ENCODE measurements around the gene SEPTIN8. TPM values are rescaled to one million over a fixed set of nuclear protein-coding genes. Genes with fewer than 3 reads are reported as not detected.

Gene SEPTIN8
- total and polyA plus RNA-seq, 2 of the 13 experiments (the other 11 are each of a cell fraction or from before 2014, with no cell fraction given) = 41.4 to 49.9 TPM

- TF ChIP-seq ZBTB20 (CRISPR knock-in tag; IDR thresholded peaks at IDR 0.05; ENCODE audit: borderline replicate concordance, low read depth) (no peak), USF2 (IDR thresholded peaks at IDR 0.05; ENCODE audit: low read depth, low read length) (no peak), USF2 (CRISPR knock-in tag; IDR thresholded peaks at IDR 0.05; ENCODE audit: borderline replicate concordance) (no peak), TBX3 (IDR thresholded peaks at IDR 0.05; ENCODE audit: borderline replicate concordance) (no peak), KDM2A (CRISPR knock-in tag; IDR thresholded peaks at IDR 0.05; ENCODE audit: borderline replicate concordance, low read depth) (no peak), NFE2L1 (CRISPR knock-in tag; IDR thresholded peaks at IDR 0.05; ENCODE audit: borderline replicate concordance) (no peak), EHMT2 (IDR thresholded peaks at IDR 0.05; ENCODE audit: borderline replicate concordance, low read depth, low read length) (no peak)
- TF ChIP-seq, protein P1, sequence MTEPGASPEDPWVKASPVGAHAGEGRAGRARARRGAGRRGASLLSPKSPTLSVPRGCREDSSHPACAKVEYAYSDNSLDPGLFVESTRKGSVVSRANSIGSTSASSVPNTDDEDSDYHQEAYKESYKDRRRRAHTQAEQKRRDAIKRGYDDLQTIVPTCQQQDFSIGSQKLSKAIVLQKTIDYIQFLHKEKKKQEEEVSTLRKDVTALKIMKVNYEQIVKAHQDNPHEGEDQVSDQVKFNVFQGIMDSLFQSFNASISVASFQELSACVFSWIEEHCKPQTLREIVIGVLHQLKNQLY (CRISPR knock-in tag; IDR thresholded peaks at IDR 0.05) = no peak
- TF ChIP-seq, protein P2, sequence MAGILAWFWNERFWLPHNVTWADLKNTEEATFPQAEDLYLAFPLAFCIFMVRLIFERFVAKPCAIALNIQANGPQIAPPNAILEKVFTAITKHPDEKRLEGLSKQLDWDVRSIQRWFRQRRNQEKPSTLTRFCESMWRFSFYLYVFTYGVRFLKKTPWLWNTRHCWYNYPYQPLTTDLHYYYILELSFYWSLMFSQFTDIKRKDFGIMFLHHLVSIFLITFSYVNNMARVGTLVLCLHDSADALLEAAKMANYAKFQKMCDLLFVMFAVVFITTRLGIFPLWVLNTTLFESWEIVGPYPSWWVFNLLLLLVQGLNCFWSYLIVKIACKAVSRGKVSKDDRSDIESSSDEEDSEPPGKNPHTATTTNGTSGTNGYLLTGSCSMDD (CRISPR knock-in tag; IDR thresholded peaks at IDR 0.05) = no peak
Measured at GRCh38 chr5:132787076-132787475, 10.0 kb upstream of the SEPTIN8 start (continued).

DNA sequence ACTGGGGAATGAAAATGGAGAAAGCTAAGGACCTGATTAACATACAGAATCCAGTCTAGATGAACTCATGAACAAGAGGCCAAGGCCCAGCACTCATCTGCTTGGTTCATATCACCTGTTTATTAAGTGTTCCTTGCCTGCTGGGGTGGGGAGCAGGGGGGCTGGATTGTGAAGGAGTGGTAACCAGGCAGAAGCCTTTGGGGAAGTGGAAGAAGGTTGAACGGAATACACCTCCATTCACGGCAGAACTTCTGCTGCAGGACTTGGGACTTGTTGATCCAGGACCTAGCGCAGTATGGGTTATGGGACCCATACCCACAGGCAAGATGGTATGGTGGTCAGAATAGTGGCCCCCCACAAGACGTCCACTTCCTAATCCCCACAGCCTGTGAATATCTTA, 8.8 kb upstream of the SEPTIN8 start:
- Histone ChIP-seq H3K4me3 (replicated peaks in 1 of 3; ENCODE audit: insufficient read depth in 1 of 3, low read depth in 2 of 3, low read length in 3 of 3) (no peak overlapping the region), H3K79me2 (ENCODE audit: insufficient read depth, low read length) (no peaks in the 10 kb centered on the region), H3K36me3 (replicated peaks in 1 of 2; ENCODE audit: control insufficient read depth in 1 of 2, insufficient read depth in 2 of 2, low read length in 2 of 2) (no peaks in the 10 kb centered on the region; a peak in 2 of 5 replicates), H3K9ac (ENCODE audit: insufficient read depth, low read depth, low read length) (no peak overlapping the region), H3K4me2 (ENCODE audit: low read depth, low read length) (no peak overlapping the region), H2AFZ (ENCODE audit: low read length) (no peak overlapping the region), H3K27me3 (ENCODE audit: control insufficient read depth in 1 of 2, insufficient read depth in 2 of 2, low read length in 2 of 2) (no peaks in the 10 kb centered on the region), H3K4me1 (ENCODE audit: insufficient read depth, low read length) (0 out of 2 replicates have a peak, but pooled peaks cover 14% of the 10 kb centered on the region), H3K9me3 (ENCODE audit: low read length) (no peaks in the 10 kb centered on the region), H4K20me1 (ENCODE audit: insufficient read depth, low read length) (no peaks in the 10 kb centered on the region), H3K27ac (ENCODE audit: extremely low read length, insufficient read depth, low read length) (no peak overlapping the region)
- in situ Hi-C loops (cut with HindIII; ENCODE audit: extremely low pct_ligation_motif_present, low pct_unique_long_range_greater_than_20kb) = no loop called here
- WGBS (ENCODE audit: low lambda C conversion rate) = 95% methylated on average over 4 of the region's 4 CpGs
- CTCF ChIA-PET (ENCODE audit: low intra/inter-chr PET ratio, low total read pairs) = no interaction called here
- intact Hi-C loops (cut with micrococcal nuclease; ENCODE audit: unreplicated experiment) = no loop called here
- FAIRE-seq (no peak), DNase-seq (ENCODE audit: low spot score) (no peak), ATAC-seq (no peak)
- BruUV-seq (replicated peaks) = no TSS peak
- TF ChIP-seq ZNF644 (CRISPR knock-in tag; IDR thresholded peaks at IDR 0.05; ENCODE audit: low read depth) (no peak), NFATC3 (CRISPR knock-in tag; IDR thresholded peaks at IDR 0.05) (no peak)
- POLR2A ChIA-PET = interaction anchor here (1.5 kb wide), 1 partner anchor 21 kb away, joined by 8 read pairs; no protein-coding TSS in a partner anchor

Data from HepG2 (cell line).